Mammary epithelial cell (primary cell): ENCODE data around the gene TSPAN7.

ENCODE experiments used
- EZH2 ChIP-seq: IDR thresholded peaks from 2 replicates; pipeline ENCODE4 v1.6.1; 2012; ENCODE audit warnings: low read length, inconsistent platforms, borderline replicate concordance
- TF ChIP-seq, protein P1 (sequence below), 2 donors: IDR thresholded peaks in 1 of 2; conservative IDR thresholded peaks in 1 of 2; 2 replicates each; pipeline ENCODE4 v1.5.1; 2011 to 2012; ENCODE audit warnings: inconsistent platforms in 2 of 2, low read length in 2 of 2, mild to moderate bottlenecking in 2 of 2, control low read depth in 1 of 2, low read depth in 1 of 2; ENCODE audit not compliant: insufficient read depth in 1 of 2; ENCODE audit errors: extremely low read depth in 1 of 2

DNA sequence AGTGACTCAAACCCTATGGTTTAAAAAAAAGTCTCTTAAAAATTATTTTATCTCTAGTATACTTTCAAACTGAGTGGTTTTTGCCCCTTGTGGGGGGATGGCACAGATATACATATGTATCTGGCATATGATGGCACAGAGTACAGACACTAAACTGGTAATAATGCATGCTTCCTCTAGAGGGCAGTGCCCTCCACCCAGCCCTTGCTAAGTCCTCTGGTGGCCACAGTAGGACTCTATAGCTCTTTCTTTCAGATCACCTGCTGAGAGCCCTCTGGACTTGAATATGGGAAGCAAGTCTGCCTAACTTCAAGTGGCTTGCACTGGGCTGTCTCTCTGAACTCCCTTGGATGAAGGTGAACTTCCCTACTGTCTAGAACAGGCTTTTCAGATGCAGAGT, 66.3 kb downstream of the TSPAN7 start:
- TF ChIP-seq EZH2: no peak
- TF ChIP-seq, protein P1, sequence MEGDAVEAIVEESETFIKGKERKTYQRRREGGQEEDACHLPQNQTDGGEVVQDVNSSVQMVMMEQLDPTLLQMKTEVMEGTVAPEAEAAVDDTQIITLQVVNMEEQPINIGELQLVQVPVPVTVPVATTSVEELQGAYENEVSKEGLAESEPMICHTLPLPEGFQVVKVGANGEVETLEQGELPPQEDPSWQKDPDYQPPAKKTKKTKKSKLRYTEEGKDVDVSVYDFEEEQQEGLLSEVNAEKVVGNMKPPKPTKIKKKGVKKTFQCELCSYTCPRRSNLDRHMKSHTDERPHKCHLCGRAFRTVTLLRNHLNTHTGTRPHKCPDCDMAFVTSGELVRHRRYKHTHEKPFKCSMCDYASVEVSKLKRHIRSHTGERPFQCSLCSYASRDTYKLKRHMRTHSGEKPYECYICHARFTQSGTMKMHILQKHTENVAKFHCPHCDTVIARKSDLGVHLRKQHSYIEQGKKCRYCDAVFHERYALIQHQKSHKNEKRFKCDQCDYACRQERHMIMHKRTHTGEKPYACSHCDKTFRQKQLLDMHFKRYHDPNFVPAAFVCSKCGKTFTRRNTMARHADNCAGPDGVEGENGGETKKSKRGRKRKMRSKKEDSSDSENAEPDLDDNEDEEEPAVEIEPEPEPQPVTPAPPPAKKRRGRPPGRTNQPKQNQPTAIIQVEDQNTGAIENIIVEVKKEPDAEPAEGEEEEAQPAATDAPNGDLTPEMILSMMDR (conservative IDR thresholded peaks at IDR 0.05 in 1 of 2, IDR thresholded peaks at IDR 0.05 in 1 of 2; ENCODE audit: extremely low read depth in 1 of 2, insufficient read depth in 1 of 2, low read depth in 1 of 2, low read length in 2 of 2): peak; percentile 56 to 69
